NCI-H2227 (cell line): ENCODE results near the gene IKBKG.
"Not testable (repeated sequence)": the region's sequence is repeated elsewhere in the genome, so short reads cannot be mapped to it uniquely, and the experiment has no call there.

Experiments
- DNase-seq: peaks from one replicate; lab custom pipeline; 2025; ENCODE audit not compliant: unreplicated experiment; lab: John Stamatoyannopoulos, UW

IKBKG gene

GRCh38 chrX:154526901-154527675 is 20.3 kb upstream of the IKBKG start:
- DNase-seq: peak; percentile 83

DNA sequence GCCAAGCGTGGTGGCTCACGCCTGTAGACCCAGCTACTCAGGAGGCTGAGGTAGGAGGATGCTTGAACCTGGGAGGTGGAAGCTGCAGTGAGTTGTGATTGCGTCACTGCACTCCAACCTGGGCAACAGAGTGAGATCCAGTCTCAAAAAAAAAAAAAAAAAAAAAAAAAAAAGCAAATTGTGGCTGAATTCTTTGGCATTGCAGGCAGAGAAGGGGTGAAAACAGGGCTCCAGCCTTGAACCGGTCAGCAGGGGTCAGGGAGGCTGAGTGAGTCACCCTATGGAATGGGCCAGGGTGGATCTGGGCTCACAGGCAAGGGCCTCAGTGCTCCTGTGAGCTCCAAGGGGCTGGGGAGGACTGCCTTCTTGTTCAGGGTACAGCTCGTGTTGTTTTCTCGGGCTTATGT is 18.2 kb upstream of the IKBKG start:
- DNase-seq: no peak

DNA sequence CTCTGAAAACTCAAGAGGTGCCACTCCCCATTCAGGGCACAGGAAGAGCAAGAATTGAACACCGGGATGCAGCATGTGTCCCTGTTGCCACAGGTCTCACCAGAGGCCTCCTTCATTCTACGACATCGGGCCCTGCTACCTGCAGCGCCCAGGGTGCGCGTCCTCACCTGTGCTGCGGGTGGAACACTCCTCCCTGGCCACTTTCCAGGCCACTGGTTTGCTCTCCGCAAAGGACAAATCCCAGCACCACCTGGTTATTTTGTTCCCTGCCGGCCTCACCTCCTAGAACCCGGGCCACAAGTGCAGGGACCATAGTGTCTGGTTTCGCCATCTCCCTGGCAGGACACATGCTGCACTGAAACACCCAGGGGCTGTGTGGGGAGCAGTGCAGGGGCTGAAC is 17.1 kb upstream of the IKBKG start:
- DNase-seq: no peak

DNA sequence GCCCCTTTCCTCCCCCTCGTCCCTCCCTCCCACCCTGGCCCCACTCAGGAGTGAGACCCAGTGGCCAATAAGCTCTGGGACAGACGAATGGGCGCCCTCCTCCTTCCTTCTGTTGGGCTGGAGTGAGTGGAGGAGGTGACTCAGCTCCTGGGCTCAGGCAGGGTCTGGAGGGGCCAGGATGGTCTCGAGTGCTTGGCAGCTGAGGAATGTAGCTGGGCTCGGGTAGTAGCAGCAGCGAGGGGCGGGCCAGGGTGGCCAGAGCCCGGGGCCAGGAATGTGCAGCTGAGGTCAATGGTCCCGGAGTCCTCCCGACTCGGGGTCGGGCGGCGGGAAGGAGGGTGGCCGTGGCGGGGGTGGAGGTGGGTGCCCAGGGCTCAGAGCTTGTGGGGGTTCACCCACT is 15.8 kb upstream of the IKBKG start:
- no peak for DNase-seq

- no peak for DNase-seq
Observed at GRCh38 chrX:154532690-154533089, 14.7 kb upstream of the IKBKG start.

DNA sequence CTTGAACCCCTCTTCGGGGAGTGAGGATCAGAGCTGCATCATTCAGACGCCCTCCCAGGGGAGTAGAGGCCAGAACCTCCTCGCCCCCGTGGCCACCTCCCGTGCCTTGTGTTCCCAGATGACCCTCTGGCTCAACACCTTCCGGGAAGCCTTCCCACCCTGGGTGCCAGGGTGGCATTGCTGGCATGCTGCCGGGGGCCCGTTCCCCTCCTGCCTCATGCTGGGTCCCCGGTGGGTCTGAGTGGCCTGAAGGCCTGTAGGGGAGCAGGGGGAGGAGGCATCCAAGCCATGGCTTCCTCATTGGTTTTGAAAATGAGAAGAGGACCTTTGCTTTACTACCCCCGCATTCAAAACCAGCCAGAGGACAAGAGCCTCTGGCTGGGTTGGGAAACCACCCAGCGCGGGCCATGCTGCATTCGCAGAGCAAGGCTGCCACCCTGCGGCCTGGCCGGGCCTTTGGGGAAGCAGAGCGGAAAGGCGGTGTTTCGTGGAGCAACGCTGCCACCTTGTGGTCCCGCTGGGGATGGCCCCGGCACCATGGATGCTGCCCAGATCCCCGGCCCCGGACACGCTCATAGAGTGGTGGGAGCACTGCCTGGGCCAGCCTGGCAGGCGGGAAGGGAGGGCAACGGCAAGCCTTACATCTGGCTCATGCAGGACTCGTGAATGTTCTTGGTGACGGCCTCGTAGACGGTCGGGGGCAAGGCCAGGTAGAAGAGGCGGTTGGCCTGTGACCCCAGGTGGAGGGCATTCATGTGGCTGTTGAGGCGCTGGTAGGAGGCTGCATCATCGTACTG is 12.7 kb upstream of the IKBKG start:
- peak; percentile 91 for DNase-seq

GRCh38 chrX:154535892-154536291 is 11.5 kb upstream of the IKBKG start:
- no peak for DNase-seq

GRCh38 chrX:154539077-154539476 is 8.3 kb upstream of the IKBKG start:
- no peak for DNase-seq

DNA sequence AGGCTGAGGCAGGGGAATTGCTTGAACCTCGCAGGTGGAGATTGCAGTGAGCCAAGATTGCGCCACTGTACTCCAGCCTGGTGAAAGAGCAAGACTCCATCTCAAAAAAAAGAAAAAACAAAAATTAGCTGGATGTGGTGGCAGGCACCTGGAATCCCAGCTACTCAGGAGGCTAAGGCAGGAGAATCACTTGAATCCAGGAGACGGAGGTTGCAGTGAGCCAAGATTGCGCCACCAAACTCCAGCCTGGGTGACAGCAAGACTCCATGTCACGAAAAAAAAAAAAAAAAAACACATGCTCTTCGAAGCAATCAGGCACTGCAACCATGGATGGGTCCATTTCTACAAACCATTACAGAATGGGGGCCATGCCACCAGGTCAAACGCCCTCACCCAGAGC is 7.1 kb upstream of the IKBKG start:
- not testable (repeated sequence) for DNase-seq

GRCh38 chrX:154540897-154541535 is 6.4 kb upstream of the IKBKG start:
- no peak for DNase-seq

DNA sequence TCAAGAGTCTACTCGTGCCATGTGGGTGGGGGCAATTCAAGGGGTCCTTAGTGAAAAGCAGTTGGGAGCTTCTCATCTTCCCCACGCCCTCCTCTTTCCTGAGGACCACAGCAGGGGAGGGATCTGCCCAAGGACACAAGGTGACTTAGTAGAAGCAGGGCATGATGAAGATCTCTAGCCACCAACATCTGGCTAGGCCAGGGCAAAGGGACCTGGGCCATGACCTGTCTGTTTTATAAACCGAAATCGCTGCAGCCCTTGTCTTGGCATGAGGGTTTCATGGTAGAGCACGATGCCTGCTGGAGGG is 5.9 kb upstream of the IKBKG start:
- no peak for DNase-seq

DNA sequence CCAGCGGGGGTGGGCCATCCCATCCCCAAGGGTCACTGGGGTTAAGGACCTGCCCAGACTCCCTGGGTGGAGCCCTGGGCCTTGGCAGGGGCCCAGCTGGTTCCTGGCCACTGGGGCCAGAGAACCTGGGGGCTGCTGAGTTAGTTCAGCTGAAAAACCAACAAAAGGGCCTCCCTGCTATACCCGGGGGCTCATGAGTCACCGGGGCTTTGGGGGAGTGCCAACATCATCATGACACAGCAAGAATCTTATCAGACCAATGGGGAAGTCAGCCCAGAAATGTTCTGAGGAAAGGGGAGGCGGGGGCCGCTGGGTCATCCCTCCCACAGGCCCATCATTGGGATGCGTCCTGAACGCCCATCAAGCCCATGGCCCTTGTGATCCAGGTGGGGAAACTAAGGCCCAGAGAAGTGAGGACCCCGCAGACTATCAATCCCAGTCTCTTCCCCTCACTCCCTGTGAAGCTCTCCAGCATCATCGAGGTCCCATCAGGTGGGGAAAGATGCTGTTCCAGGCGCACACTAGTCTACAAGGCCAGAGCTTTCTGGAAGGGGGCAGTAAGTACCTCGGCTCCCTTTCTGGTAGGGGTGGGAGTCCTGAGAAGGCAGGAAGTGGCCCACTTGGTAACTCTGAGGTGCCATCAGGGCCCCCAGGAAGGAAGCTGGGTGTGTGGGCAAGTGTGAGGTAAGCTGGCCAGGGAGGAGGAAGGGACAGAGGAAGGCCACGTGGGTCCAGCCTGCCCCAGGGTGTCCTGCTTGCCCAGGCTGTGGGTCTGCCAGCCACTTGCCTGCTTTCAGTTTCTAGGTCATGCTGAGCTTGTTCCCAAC is 5.3 kb upstream of the IKBKG start:
- no peak for DNase-seq

GRCh38 chrX:154542723-154543424 is 4.5 kb upstream of the IKBKG start:
- DNase-seq: no peak

DNA sequence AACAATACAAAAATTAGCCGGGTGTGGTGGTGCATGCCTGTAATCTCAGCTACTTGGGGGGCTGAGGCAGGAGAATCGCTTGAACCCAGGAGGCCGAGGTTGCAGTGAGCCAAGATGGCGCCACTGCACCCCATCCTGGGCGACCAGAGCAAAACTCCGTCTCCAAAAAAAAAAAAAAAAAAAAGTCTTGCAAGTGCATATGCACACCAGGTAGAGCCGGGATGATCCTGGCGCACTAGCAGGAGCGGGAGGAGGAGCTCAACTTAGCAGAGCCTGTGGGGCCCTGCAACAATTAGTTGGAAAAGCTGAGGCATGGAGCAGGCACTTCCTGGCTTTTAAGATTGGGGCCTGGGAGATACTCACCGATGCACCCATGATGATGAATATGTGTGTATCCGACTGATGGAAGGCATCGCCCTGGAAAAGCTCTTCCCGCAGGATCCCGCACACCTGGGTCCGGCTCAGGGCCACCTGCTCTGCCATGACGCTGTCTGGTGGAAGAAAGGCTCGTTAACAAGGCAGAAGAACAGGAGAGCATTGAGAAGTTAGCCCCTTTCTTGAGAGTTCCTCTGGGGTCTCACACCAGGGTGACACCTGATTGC is 1.6 kb upstream of the IKBKG start:
- no peak for DNase-seq

DNA sequence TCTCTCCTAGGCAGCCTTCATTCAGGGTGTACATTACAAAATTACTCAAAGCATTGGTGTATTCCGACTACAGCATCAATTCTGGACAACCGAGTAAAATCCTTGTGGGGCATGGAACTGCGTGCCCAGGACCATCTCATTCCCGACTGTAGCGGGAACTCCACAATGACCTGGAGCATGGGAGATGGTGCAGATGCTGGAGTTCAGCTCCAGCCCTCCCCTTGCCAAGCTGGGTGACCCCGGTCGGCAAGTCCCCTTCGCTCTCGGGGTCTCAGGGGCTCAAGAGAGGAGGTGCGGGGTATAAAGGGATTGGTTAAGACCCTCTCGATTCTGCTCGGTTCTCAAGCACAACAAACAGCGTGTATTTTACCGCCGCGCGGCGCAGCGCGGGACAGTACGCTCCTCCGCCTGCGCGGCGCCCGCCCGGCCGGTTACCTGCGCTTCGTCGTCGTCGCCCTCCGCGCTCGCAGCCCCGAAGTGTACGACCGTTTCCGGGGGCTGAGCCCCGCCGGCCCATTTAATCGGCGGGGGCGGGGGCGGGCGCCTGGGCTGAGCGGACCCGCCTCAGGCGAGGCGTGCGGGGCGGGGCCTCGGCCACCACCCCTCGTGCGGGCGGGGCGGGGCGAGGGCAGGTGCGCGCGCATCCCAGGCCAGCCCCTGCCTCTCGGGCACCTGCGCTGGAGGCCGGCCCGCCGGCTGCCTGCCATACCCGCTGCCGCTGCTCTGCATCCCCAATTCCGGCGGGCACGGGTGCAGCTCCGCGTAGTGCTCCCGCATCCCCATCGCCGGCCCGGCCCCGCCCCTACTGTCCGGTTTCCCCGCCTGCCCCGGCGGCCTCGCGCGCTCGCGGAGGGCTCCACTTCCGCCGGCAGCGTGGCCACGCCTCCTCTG is 821 bp upstream of the IKBKG start, which contains the start of gene G6PD:
Gene G6PD, minus strand, starts transcription at position 493 of the 891 bp plus-strand sequence. CDS start 691 bp downstream, outside the sequence.
- peak; percentile 88 for DNase-seq

- no peak for DNase-seq
Observed at GRCh38 chrX:154548028-154548316, 552 bp downstream of the IKBKG start.

GRCh38 chrX:154549766-154550165 is 2.3 kb downstream of the IKBKG start:
- DNase-seq: no peak

DNA sequence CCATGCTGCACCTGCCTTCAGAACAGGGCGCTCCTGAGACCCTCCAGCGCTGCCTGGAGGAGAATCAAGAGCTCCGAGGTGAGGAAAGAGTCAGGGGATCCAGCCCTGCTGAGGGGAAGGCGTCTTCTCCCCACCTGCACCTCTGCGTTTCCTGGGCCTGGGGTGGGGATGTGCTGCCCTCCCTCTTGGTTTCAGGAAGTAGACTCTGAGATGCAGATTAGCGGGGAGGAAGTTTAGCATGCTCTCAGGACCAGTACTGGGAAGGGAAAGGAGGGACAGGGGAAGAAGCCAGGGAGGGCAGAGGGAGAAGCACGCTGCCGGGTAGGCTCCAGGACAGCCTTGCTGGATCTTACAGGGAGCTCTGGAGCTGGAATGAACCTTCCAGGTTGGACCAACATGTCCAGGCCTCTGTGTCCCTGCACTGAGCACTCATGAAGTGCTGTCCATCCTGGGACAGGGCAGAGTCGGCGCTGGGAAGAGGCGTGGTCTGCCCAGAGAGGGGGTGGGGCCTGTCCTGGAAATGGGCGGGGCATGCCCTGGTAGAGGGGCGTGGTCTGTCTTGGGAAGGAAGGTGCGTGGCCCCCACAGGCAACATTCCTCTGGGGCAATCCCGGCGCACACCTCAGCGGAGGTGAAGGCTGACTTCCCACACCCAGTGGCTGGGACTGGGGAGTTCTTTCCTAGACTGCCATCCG is 4.8 kb downstream of the IKBKG start:
- DNase-seq: not testable (repeated sequence)
